ENCODE data around the gene CFAP126.

Gene CFAP126

GRCh38 chr1:161350671-161351070, 17.0 kb downstream of the CFAP126 start:
- no peak overlapping the region for H3K4me3 ChIP-seq
- H3K27ac ChIP-seq, result no peak overlapping the region
- peaks cover 0 to 27% (median 15%) of the 10 kb centered on the region in 3 donors for H3K36me3 ChIP-seq
- no peaks in the 10 kb centered on the region for H3K4me1 ChIP-seq
- TF ChIP-seq CTCF (IDR thresholded peaks at IDR 0.05), result no peak
- no peaks in the 10 kb centered on the region for H3K9me3 ChIP-seq
- H3K27me3 ChIP-seq, result no peaks in the 10 kb centered on the region
- DNase-seq, result no peak
- intact Hi-C loops (cut with DNase I; ENCODE audit: low total_unique reads), result no loop called here

GRCh38 chr1:161342821-161343220, 24.9 kb downstream of the CFAP126 start:
- TF ChIP-seq CTCF (IDR thresholded peaks at IDR 0.05), result no peak
- Histone ChIP-seq H3K4me1 (no peaks in the 10 kb centered on the region), H3K36me3 (peaks cover 38 to 66% (median 38%) of the 10 kb centered on the region in 3 donors), H3K4me3 (no peak overlapping the region), H3K9me3 (no peaks in the 10 kb centered on the region), H3K27ac (no peak overlapping the region), H3K27me3 (no peaks in the 10 kb centered on the region)
- no peak for DNase-seq
- intact Hi-C loops (cut with DNase I; ENCODE audit: low total_unique reads), result loop anchor here (5.0 kb wide), 1 partner anchor 581 kb away; no protein-coding TSS in a partner anchor

DNA sequence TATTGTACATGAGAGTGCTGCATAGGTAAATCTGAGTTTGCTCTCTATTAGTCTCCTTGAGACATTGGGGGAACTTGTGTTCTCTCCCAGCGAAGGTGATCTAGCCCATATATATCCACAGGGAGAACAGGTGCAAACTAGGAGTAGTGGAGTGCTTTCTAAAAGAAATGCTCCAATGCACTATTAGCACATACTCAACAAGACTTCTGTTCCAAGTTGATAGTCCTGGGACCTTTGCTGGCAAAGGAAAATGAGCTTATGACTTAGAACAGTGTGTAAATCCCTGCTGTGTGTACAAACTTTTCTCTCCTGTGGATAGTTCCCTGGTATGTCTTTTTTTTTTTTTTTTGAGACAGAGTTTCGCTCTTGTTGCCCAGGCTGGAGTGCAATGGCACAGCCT, 25.5 kb downstream of the CFAP126 start:
- no peak for DNase-seq
- Histone ChIP-seq H3K36me3 (peaks cover 35 to 67% (median 41%) of the 10 kb centered on the region in 3 donors), H3K4me1 (no peaks in the 10 kb centered on the region), H3K27me3 (no peaks in the 10 kb centered on the region), H3K9me3 (no peaks in the 10 kb centered on the region), H3K4me3 (no peak overlapping the region), H3K27ac (no peak overlapping the region)
- intact Hi-C loops (cut with DNase I; ENCODE audit: low total_unique reads), result loop anchor here (5.0 kb wide), 1 partner anchor 580 kb away; no protein-coding TSS in a partner anchor
- TF ChIP-seq CTCF (IDR thresholded peaks at IDR 0.05), result no peak

DNA sequence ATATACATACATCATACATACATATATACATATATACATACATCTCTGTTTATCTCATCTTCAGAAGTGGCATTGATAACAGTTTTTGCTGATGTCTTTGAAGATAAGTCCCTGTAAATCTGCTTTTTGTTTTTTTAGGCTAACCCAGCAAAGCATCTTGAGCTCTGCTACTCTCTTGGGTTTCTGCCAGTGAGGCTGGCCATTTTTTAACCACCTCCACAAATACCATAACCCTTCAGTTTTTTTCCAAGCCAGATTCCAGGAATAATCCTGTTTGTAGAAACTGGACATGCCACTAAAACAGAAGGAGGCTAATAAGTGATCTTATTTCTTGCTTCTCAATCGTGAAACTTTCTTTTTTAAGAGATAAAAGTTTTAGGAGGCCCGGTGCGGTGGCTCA, 31.9 kb downstream of the CFAP126 start:
- Histone ChIP-seq H3K9me3 (no peaks in the 10 kb centered on the region), H3K27me3 (no peaks in the 10 kb centered on the region), H3K4me3 (no peak overlapping the region), H3K4me1 (no peaks in the 10 kb centered on the region), H3K36me3 (peaks cover 42 to 72% (median 49%) of the 10 kb centered on the region in 3 donors), H3K27ac (no peak overlapping the region)
- TF ChIP-seq CTCF (IDR thresholded peaks at IDR 0.05), result no peak
- DNase-seq, result no peak
- intact Hi-C loops (cut with DNase I; ENCODE audit: low total_unique reads), result no loop called here

- Histone ChIP-seq H3K36me3 (peaks cover 53 to 78% (median 65%) of the 10 kb centered on the region in 3 donors), H3K4me3 (no peak overlapping the region), H3K27me3 (no peaks in the 10 kb centered on the region), H3K9me3 (no peaks in the 10 kb centered on the region), H3K4me1 (no peaks in the 10 kb centered on the region), H3K27ac (no peak overlapping the region)
- DNase-seq, result no peak
- no peak for TF ChIP-seq CTCF (IDR thresholded peaks at IDR 0.05)
- intact Hi-C loops (cut with DNase I; ENCODE audit: low total_unique reads), result no loop called here
Measured at GRCh38 chr1:161333166-161333565, 34.5 kb downstream of the CFAP126 start.

- intact Hi-C loops (cut with DNase I; ENCODE audit: low total_unique reads), result no loop called here
- no peak for DNase-seq
- TF ChIP-seq CTCF (IDR thresholded peaks at IDR 0.05), result no peak
- H3K27ac ChIP-seq, result no peak overlapping the region
- H3K36me3 ChIP-seq, result peaks cover 75 to 94% (median 81%) of the 10 kb centered on the region in 3 donors
- H3K4me1 ChIP-seq, result no peaks in the 10 kb centered on the region
- H3K9me3 ChIP-seq, result no peaks in the 10 kb centered on the region
- H3K27me3 ChIP-seq, result no peaks in the 10 kb centered on the region
- H3K4me3 ChIP-seq, result no peak overlapping the region
Measured at GRCh38 chr1:161330346-161330745, 37.3 kb downstream of the CFAP126 start.
